Esophagus squamous epithelium (tissue), 5 donors: ENCODE measurements around the gene OR8B3. TPM values are rescaled to one million over a fixed set of nuclear protein-coding genes. Genes with fewer than 3 reads are reported as not detected.
"Not testable (repeated sequence)": the region's sequence is repeated elsewhere in the genome, so short reads cannot be mapped to it uniquely, and the experiment has no call there.

Source experiments
- DNase-seq: peaks from one replicate; lab custom pipeline; 2025; lab: John Stamatoyannopoulos, UW
- H3K27ac ChIP-seq, 4 donors: fragments of 200-600 bp; sonication (generic); one replicate each; pipeline ENCODE4 v1.5.1; 2016 to 2019; ENCODE audit warnings: mild to moderate bottlenecking in 1 of 4
- H3K27me3 ChIP-seq, 4 donors: fragments of 200-600 bp; sonication (generic); 1 replicate in 3 of 4; 2 replicates in 1 of 4; pipeline versions ENCODE4 v1.5.1 to v1.6.0; 2017 to 2021; ENCODE audit warnings: antibody characterized with exemption in 1 of 4
- H3K36me3 ChIP-seq, 3 donors: fragments of 200-600 bp; sonication (generic); one replicate each; pipeline ENCODE4 v1.5.1; 2016 to 2019
- H3K4me1 ChIP-seq, 3 donors: fragments of 200-600 bp; sonication (generic); one replicate each; pipeline ENCODE4 v1.5.1; 2017 to 2019
- H3K4me3 ChIP-seq, 4 donors: fragments of 200-600 bp; sonication (generic); 1 replicate in 3 of 4; 2 replicates in 1 of 4; pipeline ENCODE4 v1.5.1; 2016 to 2019; ENCODE audit warnings: mild to moderate bottlenecking in 2 of 4, moderate library complexity in 1 of 4
- H3K9me3 ChIP-seq, 3 donors: fragments of 200-600 bp; sonication (generic); one replicate each; pipeline ENCODE4 v1.5.1; 2016 to 2019
- CTCF ChIP-seq, 6 experiments: fragments of 450-650 bp in 4 of 6; fragments of 200-600 bp in 2 of 6; sonication (generic) in 2 of 6; IDR thresholded peaks; one replicate each; pipeline ENCODE4 v1.5.1; 2016 to 2019; ENCODE audit warnings: antibody characterized with exemption in 6 of 6, mild to moderate bottlenecking in 4 of 6, moderate library complexity in 4 of 6
- POLR2A ChIP-seq, 4 donors: fragments of 450-650 bp; IDR thresholded peaks; one replicate each; pipeline ENCODE4 v1.6.1; 2017; ENCODE audit warnings: antibody characterized with exemption in 4 of 4, mild to moderate bottlenecking in 4 of 4, moderate library complexity in 3 of 4
- WGBS, 2 donors: methylation state at CpG; one replicate each; pipeline ENCODE4 v1.1.5; 2018; 5-methylcytosine and 5-hydroxymethylcytosine counted together
- intact Hi-C: fragments of 100-400 bp; cut with DNase I; formaldehyde crosslinking; loops from one replicate; pipeline ENCODE4 v1.15.0; 2022
- total RNA-seq, 4 donors: library from RNA; depleted of rRNA; stranded (reverse); fragments of >200 nt; gene quantifications; one replicate each; pipeline ENCODE4 v1.1.0, GENCODE V29; 2016
- donor health status: DM: yes; HTN: yes; CAD: no.

The OR8B3 gene
- total RNA-seq, 4 donors from 2014 or later = not detected

- H3K4me3 ChIP-seq = no peak overlapping the region
- intact Hi-C loops = no loop called here
- no peaks in the 10 kb centered on the region for H3K36me3 ChIP-seq
- no peak overlapping the region for H3K27ac ChIP-seq
- no peaks in the 10 kb centered on the region for H3K9me3 ChIP-seq
- H3K4me1 ChIP-seq = no peaks in the 10 kb centered on the region
- no peaks in the 10 kb centered on the region for H3K27me3 ChIP-seq
- 25 to 31% methylated on average over 8 of the region's 8 CpGs for WGBS, 2 donors
- DNase-seq = no peak
- TF ChIP-seq CTCF (IDR thresholded peaks at IDR 0.05) (peak; percentile 31 to 65 (median 46)), POLR2A (IDR thresholded peaks at IDR 0.05) (no peak)
Observed at GRCh38 chr11:124402326-124402922, 3.6 kb upstream of the OR8B3 start.

DNA sequence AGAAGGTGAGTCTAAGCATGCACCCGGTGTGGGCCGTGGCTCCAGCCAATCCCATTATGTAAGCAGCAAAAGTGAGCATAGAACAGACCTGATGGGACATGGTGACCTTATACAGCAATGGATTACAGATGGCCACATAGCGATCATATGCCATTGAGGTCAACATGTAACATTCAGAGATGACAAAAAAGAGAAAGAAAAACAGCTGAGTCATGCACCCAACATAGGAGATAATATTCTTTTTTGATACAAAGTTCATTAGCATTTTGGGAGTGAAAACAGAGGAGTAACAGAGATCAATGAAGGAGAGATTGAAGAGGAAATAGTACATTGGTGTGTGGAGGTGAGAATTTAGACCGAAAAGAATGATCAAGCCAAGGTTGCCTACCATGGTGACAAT, 2.0 kb downstream of the OR8B3 start:
- H3K27me3 ChIP-seq, H3K27ac ChIP-seq, H3K4me1 ChIP-seq, DNase-seq, H3K9me3 ChIP-seq, intact Hi-C loops, H3K36me3 ChIP-seq, H3K4me3 ChIP-seq: not testable (repeated sequence)
- 71 to 85% methylated on average over 2 of the region's 4 CpGs for WGBS, 2 donors

GRCh38 chr11:124394408-124394807, 4.4 kb downstream of the OR8B3 start:
- no peak for DNase-seq
- H3K4me3 ChIP-seq = no peak overlapping the region
- TF ChIP-seq POLR2A (IDR thresholded peaks at IDR 0.05) (no peak), CTCF (IDR thresholded peaks at IDR 0.05) (no peak)
- H3K27me3 ChIP-seq = no peaks in the 10 kb centered on the region
- intact Hi-C loops = no loop called here
- 81 to 82% methylated on average over 3 of the region's 3 CpGs for WGBS, 2 donors
- no peaks in the 10 kb centered on the region for H3K36me3 ChIP-seq
- no peak overlapping the region for H3K27ac ChIP-seq
- H3K9me3 ChIP-seq = no peaks in the 10 kb centered on the region
- H3K4me1 ChIP-seq = no peaks in the 10 kb centered on the region

- TF ChIP-seq POLR2A (IDR thresholded peaks at IDR 0.05) = no peak
- no peak for TF ChIP-seq CTCF (IDR thresholded peaks at IDR 0.05)
- 52 to 55% methylated on average over 2 of the region's 2 CpGs for WGBS, 2 donors
- Histone ChIP-seq H3K27me3 (no peaks in the 10 kb centered on the region), H3K4me3 (no peak within 1 kb of the TSS), H3K9me3 (no peaks in the 10 kb centered on the region), H3K36me3 (no peaks in the 10 kb centered on the region), H3K27ac (no peak within 1 kb of the TSS), H3K4me1 (no peaks in the 10 kb centered on the region)
- intact Hi-C loops = no loop called here
- DNase-seq = no peak
Observed at GRCh38 chr11:124384399-124384798, 14.4 kb downstream of the OR8B3 start, which contains the start of gene OR8B2. TSS of gene OR8B2 (minus strand) at chr11:124384499. CDS start at chr11:124383343, 1,156 bp downstream.

DNA sequence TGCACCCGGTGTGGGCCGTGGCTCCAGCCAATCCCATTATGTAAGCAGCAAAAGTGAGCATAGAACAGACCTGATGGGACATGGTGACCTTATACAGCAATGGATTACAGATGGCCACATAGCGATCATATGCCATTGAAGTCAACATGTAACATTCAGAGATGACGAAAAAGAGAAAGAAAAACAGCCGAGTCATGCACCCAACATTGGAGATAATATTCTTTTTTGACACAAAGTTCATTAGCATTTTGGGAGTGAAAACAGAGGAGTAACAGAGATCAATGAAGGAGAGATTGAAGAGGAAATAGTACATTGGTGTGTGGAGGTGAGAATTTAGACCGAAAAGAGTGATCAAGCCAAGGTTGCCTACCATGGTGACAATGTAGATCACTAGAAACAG, 16.0 kb downstream of the OR8B3 start:
- H3K4me3 ChIP-seq, DNase-seq, H3K9me3 ChIP-seq, H3K27ac ChIP-seq, H3K4me1 ChIP-seq, intact Hi-C loops, H3K27me3 ChIP-seq, H3K36me3 ChIP-seq: not testable (repeated sequence)
- WGBS, 2 donors = 78 to 82% methylated on average over 4 of the region's 6 CpGs

- no peak for DNase-seq
- intact Hi-C loops = no loop called here
- Histone ChIP-seq H3K4me1 (no peaks in the 10 kb centered on the region), H3K27me3 (no peaks in the 10 kb centered on the region), H3K36me3 (no peaks in the 10 kb centered on the region), H3K9me3 (no peaks in the 10 kb centered on the region), H3K27ac (no peak overlapping the region), H3K4me3 (no peak overlapping the region)
- 84 to 87% methylated on average over 2 of the region's 2 CpGs for WGBS, 2 donors
- no peak for TF ChIP-seq CTCF (IDR thresholded peaks at IDR 0.05)
- TF ChIP-seq POLR2A (IDR thresholded peaks at IDR 0.05) = no peak
Observed at GRCh38 chr11:124380585-124380984, 18.2 kb downstream of the OR8B3 start.
